Kidney epithelial cell (primary cell): ENCODE measurements around the gene GAS7. TPM values are rescaled to one million over a fixed set of nuclear protein-coding genes. Genes with fewer than 3 reads are reported as not detected.

ENCODE experiments used
- DNase-seq: peaks from one replicate; pipeline ENCODE4 v3.0.0-alpha.2; 2010; ENCODE audit warnings: low read depth
- H3K27me3 ChIP-seq: 2 replicates; pipeline ENCODE4 v1.6.0; 2011; ENCODE audit warnings: low read length; ENCODE audit not compliant: control insufficient read depth, insufficient read depth
- H3K36me3 ChIP-seq: 2 replicates; pipeline ENCODE4 v1.5.1; 2011; ENCODE audit warnings: low read length; ENCODE audit not compliant: control insufficient read depth, insufficient read depth
- H3K4me3 ChIP-seq: 2 replicates; pipeline ENCODE4 v1.5.1; 2011; ENCODE audit warnings: low read depth, mild to moderate bottlenecking, control low read depth, low read length
- CTCF ChIP-seq: IDR thresholded peaks from 2 replicates; pipeline ENCODE4 v1.5.1; 2011; ENCODE audit warnings: mild to moderate bottlenecking, moderate library complexity, low read length, control low read depth, inconsistent platforms; ENCODE audit not compliant: insufficient read depth, poor library complexity, severe bottlenecking
- total RNA-seq: library from RNA; depleted of rRNA; stranded (reverse); fragments of >200 nt; gene quantifications from 2 replicates; pipeline ENCODE4 v1.2.3, GENCODE V29; 2015

Gene GAS7
- total RNA-seq, 1 donor from 2014 or later = 3.6 TPM

DNA sequence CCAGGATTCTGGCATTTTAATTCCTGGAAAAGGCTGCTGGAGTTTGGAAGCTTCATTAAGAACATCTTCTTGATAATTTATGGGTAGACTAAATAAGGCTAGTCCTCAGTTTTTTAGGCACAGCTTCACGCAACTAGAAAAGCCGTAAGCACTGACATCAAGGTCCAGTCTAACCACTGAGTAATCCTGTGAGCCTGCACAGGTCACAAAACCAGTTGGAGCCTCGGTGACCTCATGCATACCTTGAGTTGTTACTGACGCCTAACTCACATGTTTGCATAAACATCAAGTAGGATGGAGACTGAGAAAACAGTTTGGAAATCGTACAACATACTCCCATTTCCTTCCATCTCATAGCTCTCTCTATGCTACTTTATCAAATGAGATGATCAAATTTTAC, 229.5 kb downstream of the GAS7 start:
- Histone ChIP-seq H3K36me3 (no peaks in the 10 kb centered on the region), H3K4me3 (no peak overlapping the region), H3K27me3 (no peaks in the 10 kb centered on the region)
- no peak for DNase-seq
- TF ChIP-seq CTCF = no peak

DNA sequence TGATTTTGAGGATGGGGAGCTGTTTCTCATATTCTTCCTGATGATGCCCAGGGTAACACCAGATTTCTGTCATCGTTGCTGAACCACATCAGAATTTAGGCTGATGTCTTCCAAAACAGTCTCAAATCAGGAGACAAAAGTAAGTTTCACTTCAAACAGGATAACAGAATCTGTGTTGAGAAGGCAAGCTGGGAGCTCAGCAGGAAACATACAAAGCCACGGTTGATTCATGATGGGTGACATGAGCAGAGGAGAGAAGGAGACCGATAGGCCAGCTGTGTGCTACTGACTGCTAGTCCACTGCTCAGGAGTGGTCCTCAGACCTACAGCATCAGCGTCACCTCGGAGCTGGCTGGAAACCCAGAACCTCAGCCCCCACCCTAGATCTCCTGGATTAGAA, 230.4 kb downstream of the GAS7 start:
- no peak for TF ChIP-seq CTCF
- Histone ChIP-seq H3K4me3 (no peak overlapping the region), H3K36me3 (no peaks in the 10 kb centered on the region), H3K27me3 (no peaks in the 10 kb centered on the region)
- DNase-seq = no peak

- no peak overlapping the region for H3K4me3 ChIP-seq
- peaks cover 2% of the 10 kb centered on the region for H3K27me3 ChIP-seq
- H3K36me3 ChIP-seq = no peaks in the 10 kb centered on the region
- no peak for DNase-seq
- peak; percentile 79 for TF ChIP-seq CTCF
Observed at GRCh38 chr17:9959377-9959981, 238.9 kb downstream of the GAS7 start.

- DNase-seq = no peak
- TF ChIP-seq CTCF = no peak
- Histone ChIP-seq H3K27me3 (peaks cover 2% of the 10 kb centered on the region), H3K4me3 (no peak overlapping the region), H3K36me3 (no peaks in the 10 kb centered on the region)
Observed at GRCh38 chr17:9958586-9959281, 239.7 kb downstream of the GAS7 start.

- DNase-seq = no peak
- H3K27me3 ChIP-seq = peaks cover 2% of the 10 kb centered on the region
- no peak for TF ChIP-seq CTCF
Observed at GRCh38 chr17:9957244-9957643, 241.2 kb downstream of the GAS7 start.

More at GRCh38 chr17:9957244-9957643, 241.2 kb downstream of the GAS7 start:
- no peaks in the 10 kb centered on the region for H3K36me3 ChIP-seq
- H3K4me3 ChIP-seq = no peak overlapping the region
